Measurements from ENCODE around the gene RAPGEF1.

The RAPGEF1 gene

DNA sequence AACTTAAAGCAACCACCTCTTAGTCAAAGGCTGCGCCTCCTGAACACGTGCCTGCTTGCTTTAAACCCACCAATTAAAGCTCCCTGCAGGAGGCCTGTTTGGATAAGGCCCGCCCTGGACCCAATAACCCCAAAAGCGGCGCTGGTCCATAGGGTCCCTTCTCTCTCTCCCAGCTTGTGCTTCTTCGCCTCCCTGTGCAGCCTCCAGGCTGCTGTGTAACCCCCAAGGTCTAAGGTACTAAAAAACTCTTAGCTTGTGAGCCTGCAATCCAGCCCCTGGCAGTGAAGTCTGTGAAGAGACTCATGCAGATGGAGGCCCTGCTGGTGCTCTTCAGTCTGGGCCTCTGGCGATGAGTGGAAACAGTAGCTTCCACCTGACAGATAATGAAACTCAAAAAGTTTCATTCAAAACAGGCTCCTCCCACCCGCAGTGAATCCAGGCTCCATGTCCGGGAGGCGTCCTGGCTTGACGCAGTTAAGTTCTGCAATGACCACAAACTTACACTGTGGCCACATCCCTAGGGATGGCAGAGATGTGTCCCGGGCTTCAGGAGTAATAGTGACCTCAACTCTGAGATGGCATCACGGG is 97.3 kb downstream of the RAPGEF1 start:
- no peak overlapping the region for H3K4me3 ChIP-seq (ENCODE audit: low read depth, low read length)
- no peak for DNase-seq (ENCODE audit: low read depth)
- TF ChIP-seq, protein P1, sequence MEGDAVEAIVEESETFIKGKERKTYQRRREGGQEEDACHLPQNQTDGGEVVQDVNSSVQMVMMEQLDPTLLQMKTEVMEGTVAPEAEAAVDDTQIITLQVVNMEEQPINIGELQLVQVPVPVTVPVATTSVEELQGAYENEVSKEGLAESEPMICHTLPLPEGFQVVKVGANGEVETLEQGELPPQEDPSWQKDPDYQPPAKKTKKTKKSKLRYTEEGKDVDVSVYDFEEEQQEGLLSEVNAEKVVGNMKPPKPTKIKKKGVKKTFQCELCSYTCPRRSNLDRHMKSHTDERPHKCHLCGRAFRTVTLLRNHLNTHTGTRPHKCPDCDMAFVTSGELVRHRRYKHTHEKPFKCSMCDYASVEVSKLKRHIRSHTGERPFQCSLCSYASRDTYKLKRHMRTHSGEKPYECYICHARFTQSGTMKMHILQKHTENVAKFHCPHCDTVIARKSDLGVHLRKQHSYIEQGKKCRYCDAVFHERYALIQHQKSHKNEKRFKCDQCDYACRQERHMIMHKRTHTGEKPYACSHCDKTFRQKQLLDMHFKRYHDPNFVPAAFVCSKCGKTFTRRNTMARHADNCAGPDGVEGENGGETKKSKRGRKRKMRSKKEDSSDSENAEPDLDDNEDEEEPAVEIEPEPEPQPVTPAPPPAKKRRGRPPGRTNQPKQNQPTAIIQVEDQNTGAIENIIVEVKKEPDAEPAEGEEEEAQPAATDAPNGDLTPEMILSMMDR (conservative IDR thresholded peaks at IDR 0.05; ENCODE audit: low read depth, low read length): no peak

DNA sequence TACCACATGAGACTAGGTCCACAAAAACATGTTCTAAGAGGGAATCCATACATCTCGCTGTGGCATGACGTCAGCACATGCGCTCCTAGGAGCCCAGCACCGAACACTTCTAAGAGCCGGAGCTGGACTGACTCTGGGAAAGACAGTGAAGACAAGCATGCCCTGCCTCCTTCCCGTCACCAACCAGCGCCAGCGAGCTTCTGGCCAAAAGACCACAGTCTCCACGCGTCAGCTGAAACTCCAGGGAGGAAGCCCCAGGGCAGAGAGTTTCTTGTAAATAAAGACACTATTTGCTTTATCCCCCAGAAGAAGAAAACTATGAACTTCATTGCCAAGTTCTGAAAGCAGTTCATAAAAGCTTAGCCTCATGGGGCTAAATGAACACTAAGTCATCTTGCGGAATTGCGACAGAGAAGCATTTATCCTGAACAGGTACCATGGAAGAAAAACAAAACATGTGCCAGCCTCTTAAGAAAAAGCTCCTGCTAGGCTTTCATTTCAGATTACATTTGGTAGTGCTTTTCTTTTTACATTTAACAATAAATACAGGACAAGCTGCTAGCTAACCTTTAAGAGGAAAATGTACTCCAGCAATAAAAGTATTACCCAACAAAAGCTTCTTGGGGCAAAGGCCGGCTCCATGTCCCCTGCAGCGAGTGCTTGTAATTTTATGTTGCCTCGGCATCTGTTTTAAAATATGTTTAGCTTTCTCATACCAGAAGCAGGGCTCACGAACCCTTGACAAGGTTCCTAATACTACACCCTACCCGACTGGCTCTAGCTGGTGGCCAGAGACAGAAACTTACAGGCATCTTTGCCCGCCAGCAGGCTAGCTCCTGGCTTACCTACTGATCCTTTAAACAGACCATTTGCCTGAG is 98.0 kb downstream of the RAPGEF1 start:
- TF ChIP-seq, protein P1 (conservative IDR thresholded peaks at IDR 0.05; ENCODE audit: low read depth, low read length): peak; percentile 42
- peak; percentile 81 for DNase-seq (ENCODE audit: low read depth)
- H3K4me3 ChIP-seq (ENCODE audit: low read depth, low read length): no peak overlapping the region

DNA sequence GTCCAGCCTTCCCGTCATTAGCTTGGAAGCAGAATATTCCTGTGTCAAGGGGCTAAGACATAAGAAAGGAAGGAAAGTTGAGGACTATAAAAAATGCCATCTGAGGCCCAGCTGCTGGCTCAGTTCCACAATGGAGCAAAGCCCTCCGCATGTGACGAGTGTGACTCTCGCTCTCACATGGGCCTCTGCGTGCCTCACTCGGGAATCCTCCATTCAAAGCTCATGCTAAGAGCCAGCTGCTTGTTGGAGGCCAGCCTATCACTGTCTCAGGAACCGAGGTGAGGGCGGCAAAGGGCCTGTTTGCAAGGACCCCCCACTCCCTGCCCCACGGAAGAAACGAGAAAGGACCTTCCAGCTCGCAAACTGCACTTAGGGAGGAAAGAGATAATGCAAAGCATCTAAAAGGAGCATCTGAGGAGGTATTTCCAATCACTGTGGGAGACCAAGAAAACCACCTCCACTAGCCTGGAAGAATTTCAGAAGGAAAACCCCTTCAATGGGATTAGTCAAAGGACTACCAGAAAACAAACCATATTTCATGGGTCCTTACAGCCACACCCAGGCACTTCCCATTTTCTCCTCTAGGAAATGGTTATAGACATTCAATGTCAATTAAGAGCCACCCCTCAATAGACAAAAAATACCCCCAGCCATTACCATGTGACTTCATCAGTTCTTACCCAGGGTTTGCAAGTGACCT is 99.3 kb downstream of the RAPGEF1 start:
- peak; percentile 69 for DNase-seq (ENCODE audit: low read depth)
- no peak overlapping the region for H3K4me3 ChIP-seq (ENCODE audit: low read depth, low read length)
- TF ChIP-seq, protein P1 (conservative IDR thresholded peaks at IDR 0.05; ENCODE audit: low read depth, low read length): no peak

DNA sequence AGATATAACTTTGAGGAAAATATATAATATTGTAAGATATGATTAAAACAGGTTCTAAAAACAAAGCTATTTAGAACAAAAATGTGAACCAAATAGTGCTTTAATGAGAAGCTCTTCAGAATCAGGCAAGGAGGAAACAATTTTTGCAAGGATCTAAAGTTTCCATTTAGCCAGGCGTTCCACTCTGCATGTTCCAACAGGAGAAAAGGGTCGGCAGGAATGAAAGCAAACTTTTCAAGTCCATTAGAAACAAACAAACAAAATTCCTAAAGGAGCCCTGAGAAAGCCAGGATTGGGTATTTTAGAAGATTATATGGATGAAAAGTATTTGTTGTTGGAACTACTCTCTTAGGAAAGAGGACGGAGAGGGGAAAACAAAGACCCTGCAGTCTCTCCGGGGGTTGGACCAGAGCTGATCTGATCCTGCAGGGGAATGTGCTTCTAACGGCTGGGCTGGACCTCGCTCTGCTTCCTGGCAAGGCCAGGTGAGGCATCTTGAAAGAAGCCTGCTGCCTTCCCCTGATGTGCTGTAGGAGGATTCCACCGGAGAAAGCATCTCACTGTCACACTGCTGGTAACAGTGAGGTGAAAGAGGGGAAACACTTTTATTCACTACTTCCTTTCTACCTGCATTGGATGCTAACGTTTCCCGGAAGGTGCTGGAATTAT is 100.0 kb downstream of the RAPGEF1 start:
- TF ChIP-seq, protein P1 (conservative IDR thresholded peaks at IDR 0.05; ENCODE audit: low read depth, low read length): no peak

DNA sequence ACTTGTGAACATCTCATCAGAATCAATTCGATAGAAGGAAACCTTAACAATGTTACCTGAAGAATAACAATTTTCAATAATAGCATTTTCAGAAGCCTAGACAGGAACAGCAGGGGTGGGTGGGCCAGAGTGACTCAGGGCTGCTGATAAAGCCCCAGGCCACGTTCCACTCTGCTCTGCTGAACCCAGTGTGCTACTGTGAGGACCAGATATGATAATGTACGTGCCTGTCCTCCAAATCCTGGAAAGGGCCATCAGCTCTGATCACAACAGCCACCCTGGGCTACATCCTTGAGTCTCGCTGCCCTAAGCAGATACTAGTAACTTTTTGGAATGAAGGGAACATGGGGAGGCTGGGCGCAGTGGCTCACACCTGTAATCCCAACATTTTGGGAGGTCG is 103.3 kb downstream of the RAPGEF1 start:
- no peak overlapping the region for H3K4me3 ChIP-seq (ENCODE audit: low read depth, low read length)
- TF ChIP-seq, protein P1 (conservative IDR thresholded peaks at IDR 0.05; ENCODE audit: low read depth, low read length): no peak
- DNase-seq (ENCODE audit: low read depth): no peak

More for the DNA sequence above, 100.0 kb downstream of the RAPGEF1 start:
- no peak overlapping the region for H3K4me3 ChIP-seq (ENCODE audit: low read depth, low read length)
- DNase-seq (ENCODE audit: low read depth): no peak

DNA sequence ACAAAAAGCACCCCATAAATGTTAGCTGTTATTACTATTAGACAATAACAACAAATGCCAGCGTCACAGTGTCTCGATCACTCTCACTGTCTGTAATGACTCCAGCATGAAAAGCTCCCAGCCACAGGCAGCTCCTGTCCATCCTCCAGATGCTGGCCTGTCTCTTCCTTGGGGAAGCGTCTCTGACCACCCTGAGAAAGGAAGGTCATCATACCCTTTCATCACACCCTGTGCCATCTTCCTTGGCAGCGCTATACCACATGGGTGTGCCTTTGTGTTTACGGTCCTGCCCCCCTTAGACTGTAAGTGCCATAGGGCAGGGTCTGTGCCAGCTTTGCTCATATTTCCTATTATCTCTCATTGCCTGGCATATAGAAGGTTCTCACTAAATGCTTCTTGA is 104.0 kb downstream of the RAPGEF1 start:
- DNase-seq (ENCODE audit: low read depth): no peak
- TF ChIP-seq, protein P1 (conservative IDR thresholded peaks at IDR 0.05; ENCODE audit: low read depth, low read length): no peak
- H3K4me3 ChIP-seq (ENCODE audit: low read depth, low read length): no peak overlapping the region
